ENCODE data around the gene TEX10. TPM values are rescaled to one million over a fixed set of nuclear protein-coding genes. Genes with fewer than 3 reads are reported as not detected.

The TEX10 gene
- total RNA-seq, 2 experiments from 2014 or later = 43.9 to 44.9 TPM

- CTCF ChIA-PET (ENCODE audit: unreplicated experiment) = no interaction called here
- TF ChIP-seq EZH2phosphoT487 (IDR thresholded peaks at IDR 0.05; ENCODE audit: borderline replicate concordance, low read depth, low read length) = no peak
- no peak for TF ChIP-seq CTCF (conservative IDR thresholded peaks at IDR 0.05; ENCODE audit: low read length)
- H3K4me2 ChIP-seq (ENCODE audit: low read length) = no peak overlapping the region
Observed at GRCh38 chr9:100397529-100398266, 45.0 kb upstream of the TEX10 start.

GRCh38 chr9:100396769-100397168 is 44.0 kb upstream of the TEX10 start:
- H3K9me3 ChIP-seq (ENCODE audit: low read length) = 0 out of 2 replicates have a peak, but pooled peaks cover 5% of the 10 kb centered on the region
- no peaks in the 10 kb centered on the region for H3K36me3 ChIP-seq (ENCODE audit: insufficient read depth, low read length)
- no peak for TF ChIP-seq EZH2phosphoT487 (IDR thresholded peaks at IDR 0.05; ENCODE audit: borderline replicate concordance, low read depth, low read length)
- TF ChIP-seq CTCF (conservative IDR thresholded peaks at IDR 0.05; ENCODE audit: low read length) = no peak
- no peak overlapping the region for H2AFZ ChIP-seq (ENCODE audit: low read length)
- no peak overlapping the region for H3K27ac ChIP-seq (ENCODE audit: low read depth, low read length, poor library complexity, severe bottlenecking)
- no TSS peak for BruUV-seq (replicated peaks)
- no peaks in the 10 kb centered on the region for H3K4me1 ChIP-seq (ENCODE audit: insufficient read depth, low read length, poor library complexity, severe bottlenecking)
- no peaks in the 10 kb centered on the region for H4K20me1 ChIP-seq (ENCODE audit: insufficient read depth, low read length)
- ChIA-PET CTCF (ENCODE audit: unreplicated experiment) (no interaction called here), POLR2A (interaction anchor here (0.6 to 0.7 kb wide), 2 partner anchors 41 to 746 kb away, joined by 3 read pairs; no protein-coding TSS in a partner anchor)
- intact Hi-C loops (cut with micrococcal nuclease; ENCODE audit: unreplicated experiment) = no loop called here
- H3K4me2 ChIP-seq (ENCODE audit: low read length) = no peak overlapping the region
- H3K4me3 ChIP-seq (ENCODE audit: low read depth, low read length, poor library complexity, severe bottlenecking) = no peak overlapping the region
- no peaks in the 10 kb centered on the region for H3K9me2 ChIP-seq (ENCODE audit: insufficient read depth, low read length)
- H3K79me2 ChIP-seq (ENCODE audit: insufficient read depth, low read depth, low read length) = no peaks in the 10 kb centered on the region
- DNase-seq (ENCODE audit: low spot score) = no peak

More at GRCh38 chr9:100397529-100398266, 45.0 kb upstream of the TEX10 start:
- Histone ChIP-seq H3K4me3 (ENCODE audit: low read depth, low read length, poor library complexity, severe bottlenecking) (no peak overlapping the region), H3K27ac (ENCODE audit: low read depth, low read length, poor library complexity, severe bottlenecking) (no peak overlapping the region), H3K36me3 (ENCODE audit: insufficient read depth, low read length) (no peaks in the 10 kb centered on the region), H3K9me2 (ENCODE audit: insufficient read depth, low read length) (no peaks in the 10 kb centered on the region), H3K9me3 (ENCODE audit: low read length) (0 out of 2 replicates have a peak, but pooled peaks cover 5% of the 10 kb centered on the region), H3K4me1 (ENCODE audit: insufficient read depth, low read length, poor library complexity, severe bottlenecking) (no peaks in the 10 kb centered on the region), H4K20me1 (ENCODE audit: insufficient read depth, low read length) (no peaks in the 10 kb centered on the region), H2AFZ (ENCODE audit: low read length) (no peak overlapping the region), H3K79me2 (ENCODE audit: insufficient read depth, low read depth, low read length) (no peaks in the 10 kb centered on the region)
- POLR2A ChIA-PET = interaction anchor here (0.6 to 0.7 kb wide), 2 partner anchors 32 to 125 kb away, joined by 3 to 4 read pairs; no protein-coding TSS in a partner anchor
- no TSS peak for BruUV-seq (replicated peaks)
- DNase-seq (ENCODE audit: low spot score) = no peak
- intact Hi-C loops (cut with micrococcal nuclease; ENCODE audit: unreplicated experiment) = no loop called here

- no peak overlapping the region for H3K27ac ChIP-seq (ENCODE audit: low read depth, low read length, poor library complexity, severe bottlenecking)
- no TSS peak for BruUV-seq (replicated peaks)
- H3K9me2 ChIP-seq (ENCODE audit: insufficient read depth, low read length) = no peaks in the 10 kb centered on the region
- H3K9me3 ChIP-seq (ENCODE audit: low read length) = 0 out of 2 replicates have a peak, but pooled peaks cover 5% of the 10 kb centered on the region
- no peak overlapping the region for H3K4me2 ChIP-seq (ENCODE audit: low read length)
- no peak for TF ChIP-seq EZH2phosphoT487 (IDR thresholded peaks at IDR 0.05; ENCODE audit: borderline replicate concordance, low read depth, low read length)
- 0 out of 2 replicates have a peak, but pooled peaks have one; percentile 21 for TF ChIP-seq CTCF (conservative IDR thresholded peaks at IDR 0.05; ENCODE audit: low read length)
- H2AFZ ChIP-seq (ENCODE audit: low read length) = no peak overlapping the region
- H3K36me3 ChIP-seq (ENCODE audit: insufficient read depth, low read length) = no peaks in the 10 kb centered on the region
- intact Hi-C loops (cut with micrococcal nuclease; ENCODE audit: unreplicated experiment) = no loop called here
- H3K4me1 ChIP-seq (ENCODE audit: insufficient read depth, low read length, poor library complexity, severe bottlenecking) = no peaks in the 10 kb centered on the region
- POLR2A ChIA-PET = no interaction called here
- H3K4me3 ChIP-seq (ENCODE audit: low read depth, low read length, poor library complexity, severe bottlenecking) = no peak overlapping the region
- DNase-seq (ENCODE audit: low spot score) = no peak
- CTCF ChIA-PET (ENCODE audit: unreplicated experiment) = no interaction called here
- no peaks in the 10 kb centered on the region for H4K20me1 ChIP-seq (ENCODE audit: insufficient read depth, low read length)
- no peaks in the 10 kb centered on the region for H3K79me2 ChIP-seq (ENCODE audit: insufficient read depth, low read depth, low read length)
Observed at GRCh38 chr9:100394816-100395215, 42.1 kb upstream of the TEX10 start.

All from OCI-LY7 (cell line).